Mesenchymal stem cell (in vitro differentiated cells and primary cell): ENCODE results near the gene SAP130. TPM values are rescaled to one million over a fixed set of nuclear protein-coding genes. Genes with fewer than 3 reads are reported as not detected.

Source experiments
- DNase-seq: peaks from one replicate; pipeline ENCODE4 v3.0.0-alpha.2; 2013
- H2AFZ ChIP-seq: one replicate; pipeline ENCODE4 v1.6.1; 2013; ENCODE audit warnings: low read depth, mild to moderate bottlenecking, control low read depth, inconsistent platforms, low read length, moderate library complexity
- H2AK5ac ChIP-seq: 2 replicates; pipeline ENCODE4 v1.6.1; 2013; ENCODE audit warnings: low read length, moderate library complexity, mild to moderate bottlenecking, inconsistent platforms; ENCODE audit not compliant: severe bottlenecking
- H2BK120ac ChIP-seq: one replicate; pipeline ENCODE4 v1.6.1; 2013; ENCODE audit warnings: low read depth, mild to moderate bottlenecking, inconsistent platforms, low read length, moderate library complexity
- H2BK12ac ChIP-seq, 2 experiments: one replicate each; pipeline ENCODE4 v1.6.1; 2013; ENCODE audit warnings: inconsistent platforms in 2 of 2, low read length in 2 of 2, mild to moderate bottlenecking in 2 of 2, moderate library complexity in 2 of 2, control low read depth in 1 of 2
- H2BK15ac ChIP-seq: one replicate; pipeline ENCODE4 v1.6.1; 2013; ENCODE audit warnings: mild to moderate bottlenecking, low read depth, inconsistent platforms; ENCODE audit not compliant: poor library complexity, severe bottlenecking
- H2BK5ac ChIP-seq: 2 replicates; pipeline ENCODE4 v1.6.1; 2013; ENCODE audit warnings: low read depth, mild to moderate bottlenecking, low read length, control low read depth, inconsistent platforms; ENCODE audit not compliant: poor library complexity, severe bottlenecking
- H3K14ac ChIP-seq, 2 experiments: one replicate each; pipeline ENCODE4 v1.6.1; 2013; ENCODE audit warnings: inconsistent platforms in 2 of 2, low read length in 2 of 2, control low read depth in 1 of 2, mild to moderate bottlenecking in 1 of 2, moderate library complexity in 1 of 2
- H3K18ac ChIP-seq, 2 experiments: one replicate each; pipeline ENCODE4 v1.6.1; 2013; ENCODE audit warnings: inconsistent platforms in 2 of 2, low read length in 2 of 2, control low read depth in 1 of 2, low read depth in 1 of 2, mild to moderate bottlenecking in 1 of 2
- H3K23ac ChIP-seq, 2 experiments: one replicate each; pipeline ENCODE4 v1.6.1; 2013; ENCODE audit warnings: inconsistent platforms in 2 of 2, low read length in 2 of 2, mild to moderate bottlenecking in 2 of 2, moderate library complexity in 2 of 2, control low read depth in 1 of 2
- H3K27ac ChIP-seq: 2 replicates; pipeline ENCODE4 v1.5.1; 2013; ENCODE audit warnings: mild to moderate bottlenecking, moderate library complexity, low read length, control low read depth, inconsistent platforms; ENCODE audit not compliant: poor library complexity, severe bottlenecking
- H3K27me3 ChIP-seq, 2 experiments: 2 replicates each; pipeline versions ENCODE4 v1.6.1 to v1.7.0; 2013; ENCODE audit warnings: low read length in 2 of 2, mild to moderate bottlenecking in 2 of 2, moderate library complexity in 2 of 2, control low read depth in 1 of 2, inconsistent platforms in 1 of 2; ENCODE audit not compliant: control insufficient read depth in 1 of 2, insufficient read depth in 1 of 2
- H3K36me3 ChIP-seq, 2 experiments: 2 replicates each; pipeline versions ENCODE4 v1.6.1 to v1.7.0; 2013; ENCODE audit warnings: low read length in 2 of 2, control low read depth in 1 of 2, inconsistent platforms in 1 of 2, low read depth in 1 of 2, mild to moderate bottlenecking in 1 of 2; ENCODE audit not compliant: insufficient read depth in 2 of 2, control insufficient read depth in 1 of 2
- H3K4ac ChIP-seq, 2 experiments: one replicate each; pipeline ENCODE4 v1.6.1; 2013; ENCODE audit warnings: inconsistent platforms in 2 of 2, low read length in 2 of 2, mild to moderate bottlenecking in 2 of 2, moderate library complexity in 2 of 2, control low read depth in 1 of 2, low read depth in 1 of 2
- H3K4me1 ChIP-seq: 2 replicates; pipeline ENCODE4 v1.6.1; 2013; ENCODE audit warnings: low read depth, low read length, control low read depth; ENCODE audit not compliant: control insufficient read depth, insufficient read depth
- H3K4me2 ChIP-seq: 2 replicates; pipeline ENCODE4 v1.6.1; 2013; ENCODE audit warnings: low read length, mild to moderate bottlenecking, inconsistent platforms; ENCODE audit not compliant: poor library complexity, severe bottlenecking
- H3K4me3 ChIP-seq, 2 experiments: 2 replicates each; pipeline versions ENCODE4 v1.5.1 to v1.7.0; 2013; ENCODE audit warnings: low read length in 2 of 2, mild to moderate bottlenecking in 2 of 2, control low read depth in 1 of 2, low read depth in 1 of 2; ENCODE audit not compliant: insufficient read depth in 1 of 2
- H3K79me1 ChIP-seq: replicated peaks from 2 replicates; pipeline ENCODE4 v1.6.1; 2013; ENCODE audit warnings: mild to moderate bottlenecking, control low read depth, low read length, inconsistent platforms; ENCODE audit not compliant: poor library complexity, severe bottlenecking
- H3K9ac ChIP-seq: 2 replicates; pipeline ENCODE4 v1.7.0; 2013; ENCODE audit warnings: mild to moderate bottlenecking, low read length, moderate library complexity
- H3K9me3 ChIP-seq: 2 replicates; pipeline ENCODE4 v1.7.0; 2013; ENCODE audit warnings: mild to moderate bottlenecking, low read length; ENCODE audit not compliant: control insufficient read depth
- H4K8ac ChIP-seq: one replicate; pipeline ENCODE4 v1.6.1; 2013; ENCODE audit warnings: inconsistent platforms, mild to moderate bottlenecking, low read length, moderate library complexity
- H4K91ac ChIP-seq: one replicate; pipeline ENCODE4 v1.6.1; 2013; ENCODE audit warnings: mild to moderate bottlenecking, low read length, inconsistent platforms
- WGBS: methylation state at CpG from one replicate; pipeline ENCODE4 v1.1.7; 2013; ENCODE audit warnings: mixed read lengths; 5-methylcytosine and 5-hydroxymethylcytosine counted together
- small RNA-seq: library from polyadenylated mRNA; stranded (forward); fragments of <200 nt; extraction: miRNeasy Mini kit (QIAGEN cat#:217004); gene quantifications from one replicate; pipeline ENCODE3, GENCODE V24; 2013; ENCODE audit warnings: low read depth

SAP130 gene

DNA sequence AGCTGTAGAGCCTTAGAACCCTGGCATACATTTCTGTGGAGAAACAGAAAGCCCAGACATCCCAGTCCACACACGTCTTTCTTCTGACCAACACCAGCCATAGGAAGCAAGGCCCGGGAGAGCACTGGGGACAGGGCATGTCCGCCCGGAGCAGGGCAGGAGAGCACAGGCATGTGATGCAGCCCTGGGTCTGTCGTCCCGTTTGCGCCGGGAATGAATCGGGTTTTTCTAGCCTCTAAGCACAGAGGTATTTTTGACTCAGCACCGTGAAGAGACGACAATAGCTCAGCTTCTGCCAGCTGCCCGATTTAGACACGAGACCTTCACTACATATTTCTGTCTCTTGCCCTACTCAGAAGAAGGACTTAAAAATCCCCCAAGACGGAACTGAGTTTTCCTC lies 134.8 kb downstream of the SAP130 start:
- Histone ChIP-seq H2BK120ac (no peak overlapping the region), H3K9me3 (no peaks in the 10 kb centered on the region), H2BK15ac (no peak overlapping the region), H3K18ac (no peak overlapping the region), H3K14ac (no peak overlapping the region), H3K4me1 (peaks cover 3% of the 10 kb centered on the region), H4K91ac (no peak overlapping the region), H3K23ac (no peak overlapping the region), H3K27me3 (no peaks in the 10 kb centered on the region), H3K27ac (no peak overlapping the region), H4K8ac (no peak overlapping the region), H2BK5ac (no peak overlapping the region), H3K36me3 (no peaks in the 10 kb centered on the region), H3K4me3 (no peak overlapping the region), H3K4me2 (no peak overlapping the region), H3K9ac (no peak overlapping the region), H3K79me1 (peaks cover 2% of the 10 kb centered on the region), H2BK12ac (no peak overlapping the region), H3K4ac (no peak overlapping the region), H2AFZ (no peak overlapping the region), H2AK5ac (no peak overlapping the region)
- DNase-seq = no peak
- 94% methylated on average over 14 of the region's 14 CpGs for WGBS

DNA sequence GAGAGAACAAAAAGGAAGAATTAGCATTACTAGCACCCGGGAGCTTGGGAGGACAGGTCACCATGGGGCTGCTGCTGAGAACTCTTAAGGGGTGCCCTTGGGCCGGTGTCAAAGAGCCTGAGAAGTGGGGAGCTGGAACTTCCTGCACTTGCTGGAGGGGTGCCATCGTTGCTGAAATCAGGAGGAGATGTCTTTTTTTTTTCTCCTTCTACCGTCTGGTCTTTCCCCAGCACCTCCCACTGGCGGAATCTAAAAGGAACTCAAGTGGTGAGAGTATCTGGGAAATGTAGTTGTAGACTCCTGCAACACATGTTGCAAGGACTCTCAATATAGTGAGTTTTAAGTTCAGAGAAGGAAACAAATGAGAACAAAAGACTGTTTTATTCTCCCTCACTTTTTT lies 136.0 kb downstream of the SAP130 start:
- 88% methylated on average over 2 of the region's 5 CpGs for WGBS
- peaks cover 3% of the 10 kb centered on the region for H3K4me1 ChIP-seq
- H3K27me3 ChIP-seq = no peaks in the 10 kb centered on the region
- no peaks in the 10 kb centered on the region for H3K9me3 ChIP-seq
- no peak overlapping the region for H3K14ac ChIP-seq
- H2BK15ac ChIP-seq = no peak overlapping the region
- no peak overlapping the region for H3K4ac ChIP-seq
- DNase-seq = no peak
- no peak overlapping the region for H4K91ac ChIP-seq
- H2BK12ac ChIP-seq = no peak overlapping the region
- no peak overlapping the region for H4K8ac ChIP-seq
- no peak overlapping the region for H3K27ac ChIP-seq
- H2AK5ac ChIP-seq = no peak overlapping the region
- H2BK5ac ChIP-seq = no peak overlapping the region
- H3K4me2 ChIP-seq = no peak overlapping the region
- no peak overlapping the region for H3K18ac ChIP-seq
- H2BK120ac ChIP-seq = no peak overlapping the region
- no peaks in the 10 kb centered on the region for H3K36me3 ChIP-seq
- H3K9ac ChIP-seq = no peak overlapping the region
- no peak overlapping the region for H2AFZ ChIP-seq
- no peak overlapping the region for H3K4me3 ChIP-seq
- no peak overlapping the region for H3K23ac ChIP-seq
- H3K79me1 ChIP-seq = peaks cover 2% of the 10 kb centered on the region

Small RNAs within 50 kb of the gene (small RNA-seq; reads per million reads assigned to genes)
- gene AC012306.1 = not detected
- gene AC108059.3 = not detected
- gene RF00019 = not detected
